ES-I3 (cell line): Measurements from ENCODE around the gene TRDN.
"Not testable (repeated sequence)": the region's sequence is repeated elsewhere in the genome, so short reads cannot be mapped to it uniquely, and the experiment has no call there.

Experiments
- H3K36me3 ChIP-seq: 2 replicates; pipeline ENCODE4 v1.6.1; 2013; ENCODE audit warnings: mild to moderate bottlenecking, low read length, control low read depth, moderate library complexity; ENCODE audit not compliant: insufficient read depth
- H3K4me1 ChIP-seq: 2 replicates; pipeline ENCODE4 v1.6.1; 2013; ENCODE audit warnings: mild to moderate bottlenecking, control low read depth, low read length; ENCODE audit not compliant: insufficient read depth
- H3K9ac ChIP-seq: 2 replicates; pipeline ENCODE4 v1.6.1; 2013; ENCODE audit warnings: low read depth, mild to moderate bottlenecking, low read length, moderate library complexity
- H3K9me3 ChIP-seq: 2 replicates; pipeline ENCODE4 v1.6.1; 2013; ENCODE audit warnings: mild to moderate bottlenecking, low read length, moderate library complexity; ENCODE audit not compliant: control insufficient read depth, insufficient read depth

The TRDN gene

GRCh38 chr6:123527406-123527805 is 109.3 kb downstream of the TRDN start:
- Histone ChIP-seq H3K9me3 (no peaks in the 10 kb centered on the region), H3K4me1 (no peaks in the 10 kb centered on the region), H3K9ac (no peak overlapping the region), H3K36me3 (no peaks in the 10 kb centered on the region)

- Histone ChIP-seq H3K4me1 (no peaks in the 10 kb centered on the region), H3K9me3 (no peaks in the 10 kb centered on the region), H3K9ac (no peak overlapping the region), H3K36me3 (no peaks in the 10 kb centered on the region)
These were observed 110.6 kb downstream of the TRDN start for GRCh38 chr6:123526128-123526527.

- no peaks in the 10 kb centered on the region for H3K36me3 ChIP-seq
- H3K9me3 ChIP-seq: no peaks in the 10 kb centered on the region
- no peak overlapping the region for H3K9ac ChIP-seq
- H3K4me1 ChIP-seq: no peaks in the 10 kb centered on the region
These were observed 112.0 kb downstream of the TRDN start for GRCh38 chr6:123524781-123525180.

GRCh38 chr6:123520217-123520616 is 116.5 kb downstream of the TRDN start:
- Histone ChIP-seq H3K4me1 (peaks cover 5% of the 10 kb centered on the region; the same call in 1 of the 2 replicates), H3K9me3 (no peaks in the 10 kb centered on the region)

GRCh38 chr6:123519189-123519505 is 117.6 kb downstream of the TRDN start:
- peaks cover 5% of the 10 kb centered on the region; the same call in 1 of the 2 replicates for H3K4me1 ChIP-seq
- no peak overlapping the region for H3K9ac ChIP-seq
- H3K36me3 ChIP-seq: no peaks in the 10 kb centered on the region
- H3K9me3 ChIP-seq: no peaks in the 10 kb centered on the region

More at GRCh38 chr6:123520217-123520616, 116.5 kb downstream of the TRDN start:
- no peaks in the 10 kb centered on the region for H3K36me3 ChIP-seq
- H3K9ac ChIP-seq: no peak overlapping the region

GRCh38 chr6:123518441-123519188 is 118.1 kb downstream of the TRDN start:
- Histone ChIP-seq H3K9ac (no peak overlapping the region), H3K4me1 (peaks cover 5% of the 10 kb centered on the region; the same call in 1 of the 2 replicates), H3K36me3 (no peaks in the 10 kb centered on the region), H3K9me3 (no peaks in the 10 kb centered on the region)

- no peak overlapping the region for H3K9ac ChIP-seq
- H3K9me3 ChIP-seq: no peaks in the 10 kb centered on the region
- H3K36me3 ChIP-seq: no peaks in the 10 kb centered on the region
- H3K4me1 ChIP-seq: peaks cover 5% of the 10 kb centered on the region; the same call in 1 of the 2 replicates
These were observed 121.0 kb downstream of the TRDN start for GRCh38 chr6:123515715-123516114.

- Histone ChIP-seq H3K4me1 (no peaks in the 10 kb centered on the region), H3K9me3 (no peaks in the 10 kb centered on the region), H3K9ac (no peak overlapping the region), H3K36me3 (no peaks in the 10 kb centered on the region)
These were observed 127.6 kb downstream of the TRDN start for GRCh38 chr6:123509112-123509511.

- no peaks in the 10 kb centered on the region for H3K9me3 ChIP-seq
- no peak overlapping the region for H3K9ac ChIP-seq
- H3K36me3 ChIP-seq: no peaks in the 10 kb centered on the region
- no peaks in the 10 kb centered on the region for H3K4me1 ChIP-seq
These were observed 128.5 kb downstream of the TRDN start for GRCh38 chr6:123508290-123508689.

GRCh38 chr6:123507582-123507981 is 129.2 kb downstream of the TRDN start:
- Histone ChIP-seq H3K9me3 (no peaks in the 10 kb centered on the region), H3K36me3 (no peaks in the 10 kb centered on the region), H3K9ac (no peak overlapping the region), H3K4me1 (no peaks in the 10 kb centered on the region)

GRCh38 chr6:123503619-123504018 is 133.1 kb downstream of the TRDN start:
- Histone ChIP-seq H3K9me3 (no peaks in the 10 kb centered on the region), H3K36me3 (no peaks in the 10 kb centered on the region), H3K4me1 (no peaks in the 10 kb centered on the region), H3K9ac (no peak overlapping the region)

GRCh38 chr6:123497025-123497424 is 139.7 kb downstream of the TRDN start:
- no peaks in the 10 kb centered on the region for H3K9me3 ChIP-seq
- H3K36me3 ChIP-seq: no peaks in the 10 kb centered on the region
- H3K4me1 ChIP-seq: no peaks in the 10 kb centered on the region
- H3K9ac ChIP-seq: no peak overlapping the region

GRCh38 chr6:123489589-123489988 is 147.2 kb downstream of the TRDN start:
- no peaks in the 10 kb centered on the region for H3K9me3 ChIP-seq
- H3K4me1 ChIP-seq: no peaks in the 10 kb centered on the region
- H3K9ac ChIP-seq: no peak overlapping the region
- H3K36me3 ChIP-seq: no peaks in the 10 kb centered on the region

- Histone ChIP-seq H3K9me3 (no peaks in the 10 kb centered on the region), H3K36me3 (no peaks in the 10 kb centered on the region), H3K4me1 (no peaks in the 10 kb centered on the region), H3K9ac (no peak overlapping the region)
These were observed 155.8 kb downstream of the TRDN start for GRCh38 chr6:123480986-123481385.

GRCh38 chr6:123472025-123472702 is 164.6 kb downstream of the TRDN start:
- H3K9me3 ChIP-seq, H3K36me3 ChIP-seq, H3K4me1 ChIP-seq: not testable (repeated sequence)
- peak overlapping the region; percentile 28 for H3K9ac ChIP-seq
